Stimulated activated CD4-positive, alpha-beta T cell treated with anti-CD3 and anti-CD28 coated beads, Interleukin-15, amount 100 ng/mL, for 24 hours (primary cell): ENCODE results near the gene ZIC3.

Experiments
- DNase-seq: peaks from one replicate; pipeline ENCODE4 v3.0.0-alpha.2; 2020

The ZIC3 gene

DNA sequence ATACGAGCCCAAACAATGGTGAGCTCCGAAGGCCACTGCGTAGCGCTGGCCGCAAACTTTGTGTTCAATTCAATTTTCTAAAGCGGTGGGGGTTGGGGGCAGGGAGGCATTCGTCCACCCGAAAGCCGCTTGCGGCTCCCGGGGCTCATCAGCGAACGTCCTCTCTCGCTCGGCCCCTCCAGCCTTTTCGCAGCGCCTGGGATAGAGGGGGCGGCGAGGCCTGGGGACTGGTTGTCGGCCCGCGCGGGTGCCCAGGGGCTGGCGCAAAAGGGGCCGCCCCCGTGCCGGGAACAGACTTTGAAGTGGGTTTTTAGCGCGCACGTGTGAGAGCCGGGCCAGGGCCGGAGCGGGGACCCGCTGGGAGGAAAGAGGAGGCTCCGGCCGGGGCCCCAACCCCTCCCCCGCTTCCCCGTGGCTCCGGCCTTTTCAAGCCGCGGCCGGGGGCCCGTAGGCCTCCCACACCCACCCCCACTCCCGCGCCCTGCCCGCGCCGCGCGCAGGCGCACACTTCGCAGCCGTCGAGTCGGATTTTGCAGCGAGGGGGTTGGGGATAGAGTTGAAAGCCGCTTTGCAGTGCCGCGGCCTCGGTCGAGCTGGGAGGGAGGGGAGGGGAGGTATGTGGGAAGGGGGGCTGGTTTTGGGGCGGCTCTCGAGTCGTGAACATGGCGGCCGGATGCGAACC lies 8.3 kb downstream of the ZIC3 start:
- no peak for DNase-seq

DNA sequence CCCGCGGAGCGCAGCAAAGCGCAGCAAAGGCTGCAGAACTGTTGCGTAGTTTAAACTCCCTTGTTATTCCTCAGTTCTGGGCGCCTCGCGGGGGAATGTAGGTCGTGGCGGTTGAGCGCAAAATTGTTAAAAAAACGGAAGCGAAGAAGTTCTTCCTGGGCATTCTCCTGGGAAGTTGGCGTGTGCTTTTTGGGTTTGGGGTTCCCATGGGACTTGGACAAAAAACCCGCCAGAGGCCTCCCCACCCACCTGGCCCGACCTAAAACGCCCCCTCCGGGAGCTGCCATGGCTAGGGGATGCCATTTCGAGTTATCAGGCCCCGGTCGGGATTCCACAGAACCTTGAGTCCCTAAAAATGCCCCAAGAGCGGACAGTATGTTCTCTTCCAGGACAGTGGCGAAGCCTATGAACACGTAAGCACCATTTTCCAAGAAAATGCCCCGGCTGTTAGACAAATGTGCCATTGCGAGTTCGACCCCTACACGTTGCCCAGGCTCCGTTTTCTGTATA lies 8.9 kb downstream of the ZIC3 start:
- DNase-seq, result no peak

- DNase-seq, result no peak
These were observed 9.8 kb downstream of the ZIC3 start for GRCh38 chrX:137575596-137576255.

GRCh38 chrX:137587151-137587550 lies 21.2 kb downstream of the ZIC3 start:
- no peak for DNase-seq

GRCh38 chrX:137600769-137601168 lies 34.8 kb downstream of the ZIC3 start:
- no peak for DNase-seq
